IPS-18a (cell line): Measurements from ENCODE around the gene TNKS2.
"Not testable (repeated sequence)": the region's sequence is repeated elsewhere in the genome, so short reads cannot be mapped to it uniquely, and the experiment has no call there.

Experiments
- H3K27ac ChIP-seq: one replicate; pipeline ENCODE4 v1.5.1; 2013; ENCODE audit warnings: low read length
- H3K27me3 ChIP-seq: one replicate; pipeline ENCODE4 v1.6.1; 2013; ENCODE audit warnings: mild to moderate bottlenecking, low read length; ENCODE audit not compliant: control insufficient read depth, insufficient read depth
- H3K36me3 ChIP-seq: one replicate; pipeline ENCODE4 v1.6.1; 2013; ENCODE audit warnings: low read depth, low read length; ENCODE audit not compliant: control insufficient read depth
- H3K4me1 ChIP-seq: one replicate; pipeline ENCODE4 v1.6.1; 2013; ENCODE audit warnings: low read depth, low read length; ENCODE audit not compliant: control insufficient read depth
- H3K4me3 ChIP-seq: one replicate; pipeline ENCODE4 v1.5.1; 2013; ENCODE audit warnings: low read length
- H3K9ac ChIP-seq: one replicate; pipeline ENCODE4 v1.6.1; 2013; ENCODE audit warnings: mild to moderate bottlenecking, low read length, moderate library complexity
- H3K9me3 ChIP-seq: one replicate; pipeline ENCODE4 v1.6.1; 2013; ENCODE audit warnings: low read depth, low read length; ENCODE audit not compliant: control insufficient read depth

The TNKS2 gene

DNA sequence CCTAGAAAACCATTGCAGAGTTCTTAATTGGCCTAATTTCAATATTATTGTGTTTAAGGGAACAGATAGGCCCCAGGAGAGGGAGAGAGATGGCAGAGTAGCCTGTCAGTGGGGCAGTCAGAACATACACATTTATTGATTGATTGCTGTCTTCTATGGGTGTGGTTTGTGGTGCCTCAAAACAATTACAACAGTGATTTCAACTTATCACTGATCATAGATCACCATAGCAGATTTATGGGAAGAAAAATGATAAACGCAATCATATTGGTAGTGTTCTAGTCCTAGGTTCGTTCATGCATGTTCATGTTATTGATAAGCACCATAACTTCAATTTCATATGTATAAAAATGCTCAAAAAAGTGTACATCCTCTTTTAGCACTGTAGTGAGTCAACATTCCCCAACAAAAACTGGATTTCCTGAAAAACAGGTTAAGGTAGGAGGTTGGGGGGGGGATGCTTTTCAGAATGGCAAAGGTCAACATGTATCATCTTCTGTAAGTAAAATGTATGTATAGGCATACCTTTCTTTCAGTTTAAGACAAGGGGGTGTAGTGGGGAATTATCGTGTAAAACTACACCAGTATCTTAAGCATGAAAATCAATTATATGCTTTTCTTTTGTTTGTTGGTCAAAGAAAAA lies 1.1 kb upstream of the TNKS2 start:
- Histone ChIP-seq H3K4me3 (peak overlapping the region; percentile 98), H3K4me1 (peaks cover 36% of the 10 kb centered on the region), H3K9me3 (no peaks in the 10 kb centered on the region), H3K27me3 (no peaks in the 10 kb centered on the region), H3K9ac (peak overlapping the region; percentile 97), H3K27ac (peak overlapping the region; percentile 99), H3K36me3 (peaks cover 2% of the 10 kb centered on the region)

DNA sequence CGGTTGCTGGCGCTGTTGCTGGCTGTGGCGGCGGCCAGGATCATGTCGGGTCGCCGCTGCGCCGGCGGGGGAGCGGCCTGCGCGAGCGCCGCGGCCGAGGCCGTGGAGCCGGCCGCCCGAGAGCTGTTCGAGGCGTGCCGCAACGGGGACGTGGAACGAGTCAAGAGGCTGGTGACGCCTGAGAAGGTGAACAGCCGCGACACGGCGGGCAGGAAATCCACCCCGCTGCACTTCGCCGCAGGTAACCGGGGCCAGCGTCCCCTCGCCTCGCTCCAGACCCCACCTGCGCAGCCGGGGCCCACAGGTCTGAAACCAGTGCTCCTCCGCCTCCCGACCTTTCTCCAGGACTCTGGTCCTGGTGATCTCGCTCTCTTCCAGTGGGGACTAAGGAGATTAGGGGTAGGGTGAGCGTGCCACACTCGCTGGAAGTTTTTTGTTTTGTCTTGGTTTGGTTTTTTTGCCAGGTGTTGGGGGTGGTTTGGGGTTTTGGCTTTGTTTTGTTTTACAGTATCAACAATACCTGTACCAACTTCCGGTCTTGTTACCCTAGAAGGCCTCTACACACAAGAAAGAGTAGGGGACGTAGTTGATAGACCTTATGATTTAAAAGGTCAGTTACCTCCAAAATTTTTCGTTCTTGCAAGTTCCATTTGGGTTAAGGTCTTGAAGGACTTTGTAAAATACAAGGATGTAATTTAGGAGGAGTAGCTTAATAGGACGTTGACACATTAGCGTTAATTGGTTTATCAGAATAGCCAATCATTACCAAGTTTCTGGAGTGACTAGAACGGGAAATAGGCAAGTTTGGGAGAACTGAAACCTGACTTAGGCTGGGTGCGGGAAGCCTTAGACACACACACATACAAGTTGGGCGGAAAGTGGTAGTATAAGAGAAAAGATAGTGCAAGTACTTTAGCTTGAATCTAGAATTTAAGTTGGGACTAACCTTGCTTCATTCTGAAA lies 704 bp downstream of the TNKS2 start:
- H3K9ac ChIP-seq, result peak overlapping the region; percentile 97
- peak overlapping the region; percentile 74 for H3K27ac ChIP-seq
- H3K4me3 ChIP-seq, result peak overlapping the region; percentile 98
- H3K27me3 ChIP-seq, result no peaks in the 10 kb centered on the region
- peaks cover 17% of the 10 kb centered on the region for H3K36me3 ChIP-seq
- H3K4me1 ChIP-seq, result peaks cover 36% of the 10 kb centered on the region
- H3K9me3 ChIP-seq, result no peaks in the 10 kb centered on the region

GRCh38 chr10:91799612-91799975 lies 1.4 kb downstream of the TNKS2 start:
- peaks cover 36% of the 10 kb centered on the region for H3K4me1 ChIP-seq
- no peak overlapping the region for H3K27ac ChIP-seq
- peak overlapping the region; percentile 98 for H3K4me3 ChIP-seq
- peaks cover 22% of the 10 kb centered on the region for H3K36me3 ChIP-seq
- H3K9me3 ChIP-seq, result no peaks in the 10 kb centered on the region
- no peaks in the 10 kb centered on the region for H3K27me3 ChIP-seq
- H3K9ac ChIP-seq, result peak overlapping the region; percentile 97

GRCh38 chr10:91800182-91800581 lies 2.0 kb downstream of the TNKS2 start:
- Histone ChIP-seq H3K9ac (peak overlapping the region; percentile 97), H3K4me3 (peak overlapping the region; percentile 98), H3K36me3 (peaks cover 25% of the 10 kb centered on the region)

DNA sequence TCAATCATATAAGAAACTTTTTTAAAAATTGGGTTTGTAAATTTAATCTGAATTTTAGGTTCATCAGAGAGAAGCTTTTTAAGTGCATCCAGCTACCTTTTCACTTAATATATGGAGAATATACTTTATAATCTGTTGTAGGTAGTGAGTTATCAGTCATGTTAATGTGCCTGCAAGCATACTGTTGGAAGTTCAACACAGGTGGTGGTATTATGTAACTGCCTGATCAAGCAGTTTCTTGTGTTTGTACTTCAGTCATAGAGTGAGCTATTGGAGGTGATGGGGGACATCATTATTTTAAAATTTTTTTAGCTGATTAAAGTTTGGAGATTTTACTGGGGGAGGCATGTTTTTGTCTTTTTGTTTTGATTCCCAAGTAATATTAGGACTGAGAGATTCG lies 2.5 kb downstream of the TNKS2 start:
- Histone ChIP-seq H3K9ac (peak overlapping the region; percentile 97), H3K4me3 (peak overlapping the region; percentile 98), H3K36me3 (peaks cover 31% of the 10 kb centered on the region), H3K9me3 (no peaks in the 10 kb centered on the region), H3K27me3 (no peaks in the 10 kb centered on the region), H3K27ac (no peak overlapping the region), H3K4me1 (peaks cover 36% of the 10 kb centered on the region)

More at GRCh38 chr10:91800182-91800581, 2.0 kb downstream of the TNKS2 start:
- H3K4me1 ChIP-seq, result peaks cover 36% of the 10 kb centered on the region
- no peaks in the 10 kb centered on the region for H3K27me3 ChIP-seq
- H3K27ac ChIP-seq, result no peak overlapping the region
- H3K9me3 ChIP-seq, result no peaks in the 10 kb centered on the region

- no peak overlapping the region for H3K4me3 ChIP-seq
- H3K27ac ChIP-seq, result no peak overlapping the region
- no peaks in the 10 kb centered on the region for H3K9me3 ChIP-seq
- H3K36me3 ChIP-seq, result peaks cover 31% of the 10 kb centered on the region
- H3K9ac ChIP-seq, result no peak overlapping the region
- no peaks in the 10 kb centered on the region for H3K27me3 ChIP-seq
- peaks cover 15% of the 10 kb centered on the region for H3K4me1 ChIP-seq
Observed at GRCh38 chr10:91803386-91804125, 5.3 kb downstream of the TNKS2 start.

- Histone ChIP-seq H3K36me3 (peaks cover 31% of the 10 kb centered on the region), H3K27me3 (no peaks in the 10 kb centered on the region), H3K9ac (no peak overlapping the region), H3K4me1 (peaks cover 15% of the 10 kb centered on the region), H3K27ac (no peak overlapping the region), H3K9me3 (no peaks in the 10 kb centered on the region), H3K4me3 (no peak overlapping the region)
Observed at GRCh38 chr10:91804126-91804510, 5.9 kb downstream of the TNKS2 start.

GRCh38 chr10:91805110-91805838 lies 7.0 kb downstream of the TNKS2 start:
- no peak overlapping the region for H3K27ac ChIP-seq
- H3K4me3 ChIP-seq, result no peak overlapping the region
- H3K27me3 ChIP-seq, result no peaks in the 10 kb centered on the region
- no peaks in the 10 kb centered on the region for H3K9me3 ChIP-seq
- peaks cover 7% of the 10 kb centered on the region for H3K4me1 ChIP-seq
- no peak overlapping the region for H3K9ac ChIP-seq
- peaks cover 31% of the 10 kb centered on the region for H3K36me3 ChIP-seq

GRCh38 chr10:91807264-91807663 lies 9.0 kb downstream of the TNKS2 start:
- not testable (repeated sequence) for H3K27me3 ChIP-seq, H3K27ac ChIP-seq, H3K9ac ChIP-seq, H3K4me1 ChIP-seq, H3K9me3 ChIP-seq, H3K4me3 ChIP-seq
- H3K36me3 ChIP-seq, result peaks cover 32% of the 10 kb centered on the region

- Histone ChIP-seq H3K27ac (no peak overlapping the region), H3K4me3 (no peak overlapping the region), H3K9me3 (no peaks in the 10 kb centered on the region), H3K27me3 (no peaks in the 10 kb centered on the region), H3K4me1 (no peaks in the 10 kb centered on the region), H3K36me3 (peaks cover 57% of the 10 kb centered on the region), H3K9ac (no peak overlapping the region)
Observed at GRCh38 chr10:91813251-91813650, 15.0 kb downstream of the TNKS2 start.

DNA sequence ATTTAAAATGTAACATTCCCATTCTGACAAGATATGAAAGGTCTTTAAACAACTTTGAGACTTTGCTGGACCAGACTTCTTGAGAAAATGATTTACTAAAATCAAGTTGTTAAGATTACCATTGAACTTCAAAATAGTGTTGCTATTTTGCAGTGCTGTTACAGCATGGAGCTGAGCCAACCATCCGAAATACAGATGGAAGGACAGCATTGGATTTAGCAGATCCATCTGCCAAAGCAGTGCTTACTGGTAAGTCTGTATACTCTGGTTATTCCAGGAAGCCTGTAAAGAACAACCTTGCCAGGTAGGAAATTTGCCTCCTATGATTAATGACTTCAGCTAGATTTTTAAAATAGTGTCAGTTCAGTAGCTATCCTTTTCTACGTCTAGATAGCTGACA lies 18.8 kb downstream of the TNKS2 start:
- Histone ChIP-seq H3K4me3 (no peak overlapping the region), H3K4me1 (no peaks in the 10 kb centered on the region), H3K36me3 (peaks cover 91% of the 10 kb centered on the region), H3K27me3 (no peaks in the 10 kb centered on the region), H3K9ac (no peak overlapping the region), H3K9me3 (no peaks in the 10 kb centered on the region), H3K27ac (no peak overlapping the region)
